Skin of body (tissue), 2 donors: Measurements from ENCODE around the gene PCBP3. TPM values are rescaled to one million over a fixed set of nuclear protein-coding genes. Genes with fewer than 3 reads are reported as not detected.
"Not testable (repeated sequence)": the region's sequence is repeated elsewhere in the genome, so short reads cannot be mapped to it uniquely, and the experiment has no call there.

Experiments used
- DNase-seq: peaks from one replicate; lab custom pipeline; 2025; lab: John Stamatoyannopoulos, UW
- total RNA-seq: library from RNA; depleted of rRNA; stranded (reverse); fragments of >200 nt; gene quantifications from one replicate; pipeline ENCODE4 v1.2.3, GENCODE V29; 2014

The PCBP3 gene
- total RNA-seq, result 3.4 TPM

DNA sequence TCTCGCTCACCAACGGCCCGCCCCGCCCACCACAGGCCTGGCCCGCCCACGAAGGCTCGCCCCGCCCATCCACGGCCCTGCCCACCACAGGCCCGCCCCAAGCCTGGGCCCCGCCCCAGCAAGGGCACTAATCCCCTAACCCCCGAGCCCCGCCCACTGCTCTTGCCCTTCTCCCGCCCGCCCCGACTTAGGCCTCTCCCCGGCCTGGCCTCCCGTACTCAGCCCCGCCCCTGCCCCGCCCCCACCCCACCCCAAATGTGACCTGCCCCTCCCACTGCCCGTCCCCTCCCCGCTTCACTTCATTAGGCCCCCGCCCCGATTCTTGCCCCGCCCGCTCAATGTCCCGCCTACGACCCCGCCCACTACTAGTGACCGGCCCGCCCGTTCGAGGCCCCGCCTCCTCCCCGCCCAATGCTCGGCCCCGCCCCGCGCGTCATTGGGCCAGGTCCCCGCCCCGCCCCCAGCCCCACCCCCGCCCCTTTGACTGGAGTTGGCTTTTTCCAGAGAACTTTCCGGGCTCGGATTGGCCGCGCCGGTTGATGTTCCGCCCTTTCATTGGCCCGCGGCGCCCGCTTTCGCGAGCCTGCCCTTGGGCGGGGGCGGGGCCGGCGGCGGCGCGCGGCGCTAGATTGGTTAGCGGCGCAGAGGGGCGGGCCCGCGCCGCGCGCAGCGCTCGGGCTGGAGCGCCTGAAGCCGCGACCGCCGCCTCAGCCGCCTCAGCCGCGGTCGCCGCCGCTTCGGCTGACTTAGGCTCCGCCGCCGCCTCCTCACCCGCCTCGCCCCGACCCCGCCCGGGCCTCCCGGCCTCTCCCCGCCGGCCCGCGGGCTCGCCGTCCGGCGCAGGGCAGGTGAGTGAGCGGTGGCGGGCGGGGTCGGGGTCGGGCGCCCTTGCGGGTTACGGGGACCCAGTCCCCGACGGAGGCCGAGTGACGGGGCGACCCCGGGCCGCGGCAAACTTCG, at the start of gene PCBP3:
Gene PCBP3, plus strand, starts transcription at position 705 of the 960 bp plus-strand sequence. CDS start 206,361 bp downstream, outside the sequence.
- peak; percentile 80 for DNase-seq

DNA sequence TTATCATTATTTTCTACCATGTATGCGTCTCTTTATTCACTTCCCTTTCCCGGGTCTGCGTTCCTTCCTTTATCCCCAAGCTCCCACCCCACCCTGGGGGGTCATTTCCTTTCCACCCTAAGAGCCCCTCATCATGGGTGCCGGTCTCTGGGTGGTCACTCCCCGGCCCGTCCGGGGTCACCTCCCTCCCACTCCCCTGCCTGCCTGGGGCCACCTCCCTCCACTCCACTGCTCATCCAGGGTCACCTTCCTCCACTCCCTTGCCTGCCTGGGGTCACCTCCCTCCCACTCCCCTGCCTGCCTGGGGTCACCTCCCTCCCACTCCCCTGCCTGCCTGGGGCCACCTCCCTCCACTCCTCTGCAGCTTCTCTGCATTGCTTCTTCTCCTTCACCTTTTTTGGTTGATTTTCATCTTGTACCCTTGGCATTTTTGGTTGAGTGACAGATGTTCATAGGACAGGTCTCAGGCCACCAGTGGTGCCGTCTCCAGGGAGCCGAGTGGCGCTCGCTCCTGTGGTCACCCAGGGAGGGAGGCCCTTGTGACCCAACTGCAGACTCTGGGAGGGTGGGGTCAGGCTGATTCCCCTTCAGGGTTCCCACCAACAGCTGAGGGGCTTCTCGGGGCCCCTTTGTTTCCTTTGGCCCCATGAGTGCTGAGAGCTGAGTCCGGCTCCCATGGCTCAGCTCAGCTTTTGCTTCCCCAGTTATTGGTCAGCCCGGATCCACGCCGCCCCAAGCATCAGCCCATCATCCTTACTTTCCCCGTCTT, 48.6 kb upstream of the PCBP3 start:
- DNase-seq, result no peak

DNA sequence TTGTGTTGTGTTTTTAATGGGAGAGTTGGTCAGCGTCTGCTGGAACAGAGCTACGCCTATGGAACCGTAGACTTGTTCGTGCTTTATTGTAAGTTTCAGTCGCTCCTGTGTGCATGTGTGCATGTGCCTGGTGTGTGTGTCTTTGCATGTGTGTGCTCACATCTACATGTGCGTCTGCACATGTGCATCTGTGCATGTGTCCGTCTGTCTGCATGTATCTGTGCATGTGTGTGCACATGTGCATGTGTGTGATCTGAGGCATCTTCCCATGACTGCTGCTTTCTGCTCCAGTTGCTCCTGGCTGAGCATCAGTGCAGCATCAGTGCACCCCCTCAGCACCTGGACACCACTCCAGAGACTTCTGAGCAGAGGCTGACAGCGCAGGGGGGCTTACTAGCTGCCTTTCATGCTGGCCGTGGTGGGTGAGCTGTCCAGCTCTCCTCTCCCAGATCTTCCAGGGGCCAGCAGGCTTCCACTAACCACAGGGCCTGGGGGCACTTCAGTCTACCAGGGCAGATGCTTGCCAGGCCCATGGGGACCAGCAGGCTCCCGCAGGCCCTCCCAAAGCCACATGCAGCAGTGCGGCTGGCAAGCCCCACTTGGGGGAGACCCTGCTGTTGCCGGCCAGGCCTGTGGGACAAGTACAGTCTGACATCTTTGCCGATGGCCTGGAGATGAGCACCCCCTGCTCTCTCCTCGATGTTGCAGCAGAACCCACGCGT, 47.8 kb upstream of the PCBP3 start:
- DNase-seq, result no peak

DNA sequence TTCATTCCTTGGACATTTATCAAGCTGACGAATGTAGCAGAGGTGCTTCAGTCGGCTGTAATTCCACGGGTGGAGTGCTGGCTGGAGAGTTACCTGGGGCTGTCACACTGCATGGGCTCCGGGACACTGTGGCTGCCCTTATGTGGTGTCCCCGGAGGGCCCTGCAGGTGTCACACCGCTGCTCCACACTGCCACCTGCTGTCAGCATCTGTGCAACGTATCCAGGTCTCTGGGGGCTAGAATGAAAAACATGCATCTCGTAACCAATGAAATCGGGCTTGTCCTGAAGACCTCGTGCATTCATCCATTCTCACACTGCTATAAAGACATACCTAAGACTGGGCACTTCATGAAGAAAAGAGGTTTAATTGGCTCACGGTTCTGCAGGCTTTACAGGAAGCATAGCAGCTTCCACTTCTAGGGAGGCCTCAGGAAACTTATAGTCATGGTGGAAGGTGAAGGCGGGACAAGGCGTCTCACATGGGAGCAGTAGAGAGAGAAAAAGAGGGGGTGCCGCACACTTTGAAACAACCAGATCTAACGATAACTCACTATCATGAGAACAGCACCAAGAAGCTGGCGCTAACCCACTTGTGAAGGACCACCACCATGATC, 46.7 kb upstream of the PCBP3 start:
- no peak for DNase-seq

DNA sequence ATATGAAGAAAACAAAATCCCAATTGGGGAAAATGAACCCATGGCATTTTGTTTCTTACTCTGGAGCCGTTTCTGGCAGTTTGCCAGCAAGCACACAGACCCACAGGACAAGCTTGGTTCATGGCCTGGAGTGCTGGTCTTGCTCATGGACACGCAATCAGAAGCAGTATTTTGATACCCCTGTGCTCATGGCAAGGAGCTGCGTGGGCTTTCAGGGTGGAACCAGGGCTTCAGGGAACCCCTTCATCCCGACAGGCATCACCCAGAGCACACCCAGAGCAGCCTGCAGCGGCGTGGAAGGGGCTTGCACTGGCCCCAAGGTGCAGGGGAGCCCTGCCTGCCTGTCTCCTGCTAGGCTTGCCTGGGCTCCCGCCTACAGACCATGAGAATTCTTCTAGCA, 45.4 kb upstream of the PCBP3 start:
- no peak for DNase-seq

DNA sequence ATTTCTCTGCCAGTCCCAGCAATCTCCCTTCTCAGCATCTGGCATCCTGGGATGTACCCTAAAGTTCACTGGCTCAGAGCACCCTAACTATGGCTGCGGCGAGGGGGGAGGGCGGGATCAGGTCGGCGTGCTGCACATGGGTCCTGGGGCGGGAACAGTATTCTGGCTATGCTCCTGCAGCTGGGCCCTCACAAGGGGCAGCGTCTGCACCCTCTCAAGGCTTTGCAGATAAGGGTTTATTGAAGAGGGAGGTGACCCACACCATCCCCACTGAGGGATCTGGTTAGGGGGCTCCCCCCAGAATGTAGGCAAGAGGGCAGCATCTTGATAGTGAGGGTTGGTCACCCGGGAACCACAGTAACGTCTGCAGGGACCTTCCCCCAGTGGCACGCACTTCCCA, 44.9 kb upstream of the PCBP3 start:
- DNase-seq, result no peak

DNA sequence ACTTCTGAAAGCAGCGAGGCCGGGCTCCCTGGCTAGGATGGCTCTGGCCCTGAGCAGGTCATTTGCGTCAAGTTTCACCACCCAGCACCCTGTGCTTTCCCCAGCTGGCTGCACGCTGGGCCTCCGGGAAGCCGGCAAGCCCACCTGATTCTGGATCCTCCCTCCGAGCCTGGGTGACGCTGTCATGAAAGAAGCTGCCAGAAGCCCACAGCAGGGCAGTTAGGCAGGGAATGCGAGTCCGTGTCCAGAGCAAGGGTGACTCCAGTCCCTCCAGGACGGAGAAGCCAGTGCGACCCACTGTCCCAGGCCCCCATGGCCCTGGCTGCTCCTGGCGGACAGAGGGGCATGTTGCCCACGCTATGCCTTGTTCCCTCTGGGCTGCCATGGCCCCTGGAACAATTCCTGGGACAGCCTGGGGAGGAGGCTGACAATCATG, 44.4 kb upstream of the PCBP3 start:
- DNase-seq, result no peak

DNA sequence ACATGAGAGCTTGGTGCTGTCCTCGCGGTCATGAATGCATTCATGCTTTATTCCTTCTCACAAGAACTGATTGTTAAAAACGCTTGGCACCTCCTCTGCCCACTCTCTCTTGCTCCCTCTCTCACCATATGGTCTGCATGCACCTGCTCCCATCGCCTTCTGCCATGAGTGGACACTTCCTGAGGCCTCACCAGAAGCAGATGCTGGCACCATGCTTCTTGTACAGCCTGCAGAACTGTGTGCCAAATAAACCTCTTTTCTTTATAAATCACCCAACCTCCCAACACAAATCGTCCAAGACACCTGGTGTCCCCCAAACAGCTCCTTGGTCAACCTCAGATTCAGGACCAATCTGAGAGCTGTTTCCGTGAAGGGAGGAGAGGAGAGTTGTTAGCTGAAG, 43.3 kb upstream of the PCBP3 start:
- DNase-seq, result no peak

DNA sequence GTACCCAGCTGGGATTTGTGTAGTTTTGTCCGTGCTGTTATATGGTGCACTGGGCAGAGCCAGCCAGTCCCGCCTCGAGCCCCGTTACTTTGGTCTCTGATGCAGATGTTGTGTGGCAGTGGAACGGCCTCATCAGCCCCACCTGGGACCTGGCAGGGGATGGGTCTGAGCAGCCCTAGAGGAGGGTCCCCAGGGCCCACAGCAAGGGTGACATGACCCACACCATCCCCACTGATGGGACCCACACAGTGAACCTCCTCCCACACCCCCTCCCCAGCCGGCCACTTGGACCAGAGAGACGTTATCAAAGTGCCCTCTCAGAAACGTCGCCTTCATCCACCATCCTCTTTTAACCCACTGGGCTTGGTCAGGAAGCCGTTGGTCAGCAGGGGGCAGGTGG, 42.0 kb upstream of the PCBP3 start:
- DNase-seq, result no peak

DNA sequence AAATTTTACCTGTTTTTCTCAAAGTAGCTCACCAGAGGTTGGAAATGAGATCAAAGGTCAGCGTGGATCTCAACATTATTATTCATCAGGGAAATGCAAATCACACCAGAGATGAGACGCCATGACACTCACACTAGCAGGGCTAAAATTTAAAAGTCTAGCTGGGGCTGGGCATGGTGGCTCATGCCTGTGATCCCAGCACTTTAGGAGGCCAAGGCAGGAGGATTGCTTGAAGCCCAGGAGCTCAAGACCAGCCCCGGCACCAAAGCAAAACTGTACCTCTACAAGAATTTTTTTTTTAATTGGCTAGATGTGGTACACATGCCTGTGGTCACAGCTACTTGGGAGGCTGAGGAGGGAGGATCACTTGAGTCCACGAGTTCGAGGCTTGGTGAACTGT, 41.4 kb upstream of the PCBP3 start:
- no peak for DNase-seq

DNA sequence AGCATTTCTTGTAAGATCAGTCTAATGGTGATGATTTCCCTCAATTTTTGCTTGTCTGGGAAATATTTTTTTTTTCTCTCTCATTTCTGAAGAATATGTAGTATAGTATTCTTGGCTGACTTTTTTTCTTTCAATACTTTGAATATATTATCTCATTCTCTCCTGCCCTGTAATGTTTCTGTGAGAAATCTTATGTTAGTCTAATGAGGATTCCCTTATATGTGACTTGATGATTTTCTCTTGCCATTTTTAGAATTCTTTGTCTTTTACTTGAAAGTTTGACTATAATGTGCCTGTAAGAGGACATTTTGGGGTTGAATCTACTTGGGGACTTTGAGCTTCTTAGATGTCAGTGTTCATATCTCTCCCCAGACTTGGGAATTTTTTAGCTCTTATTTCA, 40.0 kb upstream of the PCBP3 start:
- DNase-seq, result no peak

DNA sequence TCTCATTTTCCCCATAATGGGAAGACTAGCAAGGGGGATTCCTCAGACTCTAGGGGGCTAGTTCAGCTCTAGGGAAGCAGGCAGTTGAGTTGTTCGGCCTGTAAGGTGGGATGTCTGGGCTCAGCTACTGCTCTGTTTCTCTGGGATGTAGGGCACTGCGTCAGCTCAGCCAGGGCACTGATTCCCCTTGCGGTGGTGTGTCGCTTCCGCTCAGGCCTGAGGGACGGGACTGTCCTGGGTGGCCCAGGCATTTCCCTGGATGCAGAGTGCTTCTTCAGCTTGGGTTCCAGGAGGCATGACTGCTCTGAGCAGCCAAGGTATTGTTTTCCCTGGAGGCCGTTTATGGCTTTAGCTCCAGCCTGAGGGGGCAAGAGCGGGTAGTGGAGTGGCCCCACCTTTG, 38.8 kb upstream of the PCBP3 start:
- not testable (repeated sequence) for DNase-seq

DNA sequence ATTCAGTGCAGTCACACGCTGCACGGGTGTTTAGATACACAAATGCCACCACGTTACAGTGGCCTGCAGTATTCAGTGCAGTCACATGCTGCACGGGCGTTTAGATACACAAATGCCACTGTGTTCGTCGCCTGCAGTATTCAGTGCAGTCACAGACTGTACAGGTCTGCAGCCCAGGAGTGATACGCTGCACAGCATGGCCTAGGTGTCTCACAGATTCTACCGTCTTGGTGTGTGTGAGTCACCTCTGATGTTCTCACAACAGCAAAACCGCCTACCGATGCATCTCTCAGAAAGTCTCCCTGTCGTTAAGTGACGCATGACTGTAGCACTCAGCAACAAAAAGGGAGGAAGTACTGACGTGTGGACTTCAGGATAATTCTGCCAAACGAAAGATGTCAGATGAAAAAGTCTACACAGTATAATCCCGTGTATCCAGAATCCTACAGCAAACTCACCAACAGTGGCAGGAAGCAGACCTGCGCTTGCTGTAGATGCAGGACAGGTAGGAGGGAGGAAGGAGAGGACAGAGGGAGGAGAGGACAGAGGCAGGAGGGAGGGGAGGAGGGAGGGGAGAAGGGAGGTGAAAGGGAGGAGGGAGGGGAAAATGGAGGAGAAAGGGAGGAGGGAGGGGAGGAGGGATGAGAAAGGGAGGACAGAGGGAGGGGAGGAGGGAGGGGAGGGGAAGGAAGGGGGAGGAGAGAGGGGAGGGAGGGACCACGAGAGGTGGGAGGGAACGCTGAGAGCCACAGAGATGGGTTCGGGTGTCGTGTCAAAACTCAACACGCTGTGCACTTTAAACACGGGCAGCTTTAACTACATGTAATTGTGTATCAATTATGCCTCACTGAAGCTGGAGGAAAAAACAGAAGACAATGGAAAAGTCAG, 36.3 kb upstream of the PCBP3 start:
- no peak for DNase-seq

DNA sequence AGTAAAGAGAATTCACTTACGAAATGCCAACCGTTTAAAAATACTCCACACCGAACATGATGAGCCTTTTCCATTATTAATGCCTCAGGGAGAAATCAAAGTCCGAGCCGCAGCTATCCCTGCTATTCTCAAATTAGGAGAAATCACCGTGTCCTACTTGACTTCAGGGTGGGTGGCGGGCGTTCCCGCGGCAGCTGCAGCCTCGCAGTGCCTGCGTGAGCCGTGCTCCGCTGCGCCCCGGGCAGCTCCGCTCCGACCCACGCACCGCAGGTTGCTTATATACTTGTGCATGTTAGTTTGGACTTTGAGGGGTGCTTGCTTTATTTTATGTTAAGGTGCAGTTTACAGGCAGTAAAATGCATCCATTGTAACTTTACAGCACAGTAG, 35.6 kb upstream of the PCBP3 start:
- no peak for DNase-seq

DNA sequence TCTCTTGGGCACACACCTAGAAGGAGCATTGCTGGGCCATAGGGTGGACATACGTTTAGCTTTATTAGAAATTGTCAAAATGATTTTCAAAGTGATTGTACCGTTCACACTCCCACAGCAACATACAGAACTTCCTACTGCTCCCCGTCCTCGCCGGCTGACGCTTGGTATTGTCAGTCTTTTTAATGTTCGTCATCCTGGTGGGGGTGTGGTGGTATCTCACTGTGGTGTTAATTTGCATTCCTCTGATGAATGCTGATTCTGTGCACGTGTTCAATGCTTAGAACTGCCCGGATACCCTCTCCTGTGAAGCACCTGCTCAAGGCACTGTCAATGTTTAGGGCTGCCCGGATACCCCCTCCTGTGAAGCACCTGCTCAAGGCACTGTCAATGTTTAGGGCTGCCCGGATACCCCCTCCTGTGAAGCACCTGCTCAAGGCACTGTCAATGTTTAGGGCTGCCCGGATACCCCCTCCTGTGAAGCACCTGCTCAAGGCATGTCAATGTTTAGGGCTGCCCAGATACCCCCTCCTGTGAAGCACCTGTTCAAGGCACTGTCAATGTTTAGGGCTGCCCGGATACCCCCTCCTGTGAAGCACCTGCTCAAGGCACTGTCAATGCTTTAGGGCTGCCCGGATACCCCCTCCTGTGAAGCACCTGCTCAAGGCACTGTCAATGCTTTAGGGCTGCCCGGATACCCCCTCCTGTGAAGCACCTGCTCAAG, 34.6 kb upstream of the PCBP3 start:
- DNase-seq, result not testable (repeated sequence)

DNA sequence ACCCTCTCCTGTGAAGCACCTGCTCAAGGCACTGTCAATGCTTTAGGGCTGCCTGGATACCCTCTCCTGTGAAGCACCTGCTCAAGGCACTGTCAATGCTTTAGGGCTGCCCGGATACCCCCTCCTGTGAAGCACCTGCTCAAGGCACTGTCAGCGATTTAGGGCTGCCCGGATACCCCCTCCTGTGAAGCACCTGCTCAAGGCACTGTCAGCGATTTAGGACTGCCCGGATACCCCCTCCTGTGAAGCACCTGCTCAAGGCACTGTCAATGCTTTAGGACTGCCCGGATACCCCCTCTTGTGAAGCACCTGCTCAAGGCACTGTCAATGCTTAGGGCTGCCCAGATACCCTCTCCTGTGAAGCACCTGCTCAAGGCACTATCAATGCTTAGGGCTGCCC, 33.9 kb upstream of the PCBP3 start:
- not testable (repeated sequence) for DNase-seq

DNA sequence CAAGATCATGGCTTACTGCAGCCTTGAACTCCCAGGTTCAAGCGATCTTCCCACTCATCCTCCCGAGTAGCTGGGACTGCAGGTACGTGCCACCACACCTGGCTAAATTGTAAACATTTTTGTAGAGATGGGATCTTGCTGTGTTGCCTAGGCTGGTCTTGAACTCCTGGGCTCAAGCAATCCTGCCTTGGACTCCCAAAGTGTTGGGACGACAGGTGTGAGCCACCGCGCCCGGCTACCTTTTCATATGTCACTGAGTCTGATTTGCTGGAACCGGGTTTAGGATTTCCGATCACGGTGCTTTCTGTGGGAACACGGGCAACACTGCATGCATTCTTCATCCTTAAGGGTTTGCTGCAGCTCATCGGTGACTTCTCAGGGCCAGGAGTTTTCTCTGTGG, 32.2 kb upstream of the PCBP3 start:
- DNase-seq, result no peak

DNA sequence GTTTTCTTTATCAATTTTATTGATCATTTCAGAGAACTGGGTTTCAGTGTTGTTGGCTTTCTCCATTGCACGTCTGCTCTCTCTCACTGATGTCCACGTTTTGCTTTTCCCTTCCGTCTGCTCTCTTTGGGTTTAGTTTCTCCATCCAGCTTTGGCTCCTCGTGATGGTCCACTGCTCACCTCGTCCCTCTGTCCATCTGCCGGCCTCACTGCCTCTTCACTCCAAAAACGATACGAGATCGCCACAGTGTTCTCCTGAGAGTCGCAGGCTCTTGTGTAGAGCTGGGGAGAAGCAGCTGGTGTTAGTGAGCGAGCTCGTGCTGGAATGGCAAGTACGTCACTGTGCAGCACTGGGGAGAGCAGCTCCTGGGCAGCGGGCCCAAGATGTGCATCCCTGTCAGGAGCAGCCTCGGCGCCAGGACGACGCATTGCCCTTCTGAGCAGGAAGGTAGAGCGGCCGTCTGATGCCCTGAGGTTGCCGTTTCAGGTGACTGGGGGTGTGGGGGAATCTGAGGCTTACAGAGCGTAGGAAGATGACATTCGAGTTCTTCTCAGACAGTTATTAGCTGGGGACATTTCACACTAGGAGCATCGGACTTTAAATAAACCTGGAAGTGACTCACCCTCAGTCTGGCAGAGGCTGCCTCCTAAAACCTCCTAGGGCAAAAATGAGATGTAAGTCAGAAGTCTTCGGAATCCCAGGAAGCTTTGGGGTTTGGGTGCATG, 31.4 kb upstream of the PCBP3 start:
- DNase-seq, result no peak

DNA sequence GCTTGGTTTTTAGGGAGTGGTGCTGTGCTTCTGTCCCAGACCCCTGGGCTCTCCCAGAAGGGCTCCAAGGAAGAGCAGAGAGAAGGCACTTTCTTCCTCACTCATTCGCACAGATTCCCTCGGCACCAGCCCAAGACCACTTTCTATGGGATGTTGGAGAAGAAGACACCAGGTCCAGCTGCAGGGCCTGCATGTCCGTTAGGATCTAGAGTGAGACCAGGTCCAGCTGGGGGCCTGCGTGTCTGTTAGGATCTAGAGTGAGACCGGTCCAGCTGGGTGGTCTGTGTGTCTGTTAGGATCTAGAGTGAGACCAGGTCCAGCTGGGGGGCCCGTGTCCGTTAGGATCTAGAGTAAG, 30.9 kb upstream of the PCBP3 start:
- DNase-seq, result not testable (repeated sequence)
